Measurements from ENCODE around the gene OSBPL2.

DNA sequence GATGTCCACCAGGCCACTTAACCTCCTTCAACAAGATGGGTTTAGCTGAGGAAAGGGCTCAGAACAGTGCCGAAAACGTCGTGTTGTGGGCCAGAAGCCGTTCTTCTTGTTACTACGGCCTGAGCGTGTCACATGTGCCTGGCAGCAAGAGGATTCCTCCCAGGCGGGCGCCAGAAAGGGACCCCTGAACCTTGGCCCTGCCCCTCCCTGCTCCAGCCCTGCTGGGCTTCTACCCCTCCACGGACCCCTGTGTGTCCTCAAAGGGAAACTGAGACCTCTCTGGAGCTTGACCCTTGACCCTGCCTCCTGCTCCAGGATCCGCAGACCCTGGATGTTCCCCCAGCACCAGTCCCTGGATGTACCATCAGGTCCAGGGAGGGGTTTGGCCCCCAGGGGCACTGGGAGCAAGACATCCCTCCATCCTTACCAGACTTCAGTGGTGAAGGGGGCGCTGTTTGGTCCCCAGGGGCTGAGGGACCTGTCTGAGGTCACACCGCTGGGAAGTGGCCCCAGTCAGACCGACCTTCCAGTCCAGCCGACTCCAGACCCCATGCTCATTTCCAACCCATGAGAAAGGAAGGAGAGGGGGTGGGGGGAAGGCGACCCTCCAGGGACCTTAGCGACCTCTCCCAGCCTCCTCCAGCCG lies 28.3 kb upstream of the OSBPL2 start:
- TF ChIP-seq, protein P1, sequence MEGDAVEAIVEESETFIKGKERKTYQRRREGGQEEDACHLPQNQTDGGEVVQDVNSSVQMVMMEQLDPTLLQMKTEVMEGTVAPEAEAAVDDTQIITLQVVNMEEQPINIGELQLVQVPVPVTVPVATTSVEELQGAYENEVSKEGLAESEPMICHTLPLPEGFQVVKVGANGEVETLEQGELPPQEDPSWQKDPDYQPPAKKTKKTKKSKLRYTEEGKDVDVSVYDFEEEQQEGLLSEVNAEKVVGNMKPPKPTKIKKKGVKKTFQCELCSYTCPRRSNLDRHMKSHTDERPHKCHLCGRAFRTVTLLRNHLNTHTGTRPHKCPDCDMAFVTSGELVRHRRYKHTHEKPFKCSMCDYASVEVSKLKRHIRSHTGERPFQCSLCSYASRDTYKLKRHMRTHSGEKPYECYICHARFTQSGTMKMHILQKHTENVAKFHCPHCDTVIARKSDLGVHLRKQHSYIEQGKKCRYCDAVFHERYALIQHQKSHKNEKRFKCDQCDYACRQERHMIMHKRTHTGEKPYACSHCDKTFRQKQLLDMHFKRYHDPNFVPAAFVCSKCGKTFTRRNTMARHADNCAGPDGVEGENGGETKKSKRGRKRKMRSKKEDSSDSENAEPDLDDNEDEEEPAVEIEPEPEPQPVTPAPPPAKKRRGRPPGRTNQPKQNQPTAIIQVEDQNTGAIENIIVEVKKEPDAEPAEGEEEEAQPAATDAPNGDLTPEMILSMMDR (conservative IDR thresholded peaks at IDR 0.05; ENCODE audit: low read depth, low read length) = no peak
- TF ChIP-seq EZH2 (IDR thresholded peaks at IDR 0.05; ENCODE audit: borderline replicate concordance, low read depth, low read length, poor library complexity, severe bottlenecking) = no peak
